ENCODE measurements around the gene CTU1.
"Not testable (repeated sequence)": the region's sequence is repeated elsewhere in the genome, so short reads cannot be mapped to it uniquely, and the experiment has no call there.

The CTU1 gene

DNA sequence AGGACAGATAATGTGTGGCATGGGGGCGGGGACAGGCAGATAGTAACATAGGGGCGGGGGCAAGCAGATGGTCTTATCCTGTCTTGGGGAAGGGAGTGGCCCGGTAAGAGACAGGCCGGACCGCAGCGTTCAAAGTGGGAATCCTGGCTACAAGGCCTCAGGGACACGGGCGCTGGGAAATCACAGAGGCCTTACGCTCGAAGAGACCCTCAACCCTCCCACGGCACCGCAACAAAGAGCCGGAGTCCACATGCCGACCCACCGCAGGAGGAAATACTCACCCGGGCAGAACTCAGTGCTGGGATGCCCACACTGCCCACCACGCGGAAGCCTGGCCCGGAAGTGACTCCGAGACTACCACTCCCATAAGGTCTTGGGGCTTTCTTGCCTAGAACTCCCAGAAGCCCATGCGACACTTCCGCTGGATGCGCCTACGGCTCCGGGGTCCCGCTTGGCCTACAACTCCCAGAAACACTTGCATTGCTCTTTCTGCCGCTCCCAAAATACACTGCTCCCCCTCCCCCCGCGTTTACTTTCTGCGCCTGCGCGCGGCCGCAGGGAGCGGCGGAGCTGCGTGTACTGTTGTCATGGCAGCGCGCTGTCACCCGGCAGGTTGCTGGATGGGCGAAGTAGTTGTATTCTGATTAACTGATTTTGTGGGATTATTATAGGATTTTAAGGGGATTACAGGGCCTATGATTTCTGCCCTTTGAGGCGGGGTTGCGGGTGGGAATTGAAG, at the start of gene CTU1:
Gene CTU1, minus strand, starts transcription at position 344 of the 739 bp plus-strand sequence. CDS start 3,840 bp downstream, outside the sequence.
- DNase-seq, result peak; percentile 99

DNA sequence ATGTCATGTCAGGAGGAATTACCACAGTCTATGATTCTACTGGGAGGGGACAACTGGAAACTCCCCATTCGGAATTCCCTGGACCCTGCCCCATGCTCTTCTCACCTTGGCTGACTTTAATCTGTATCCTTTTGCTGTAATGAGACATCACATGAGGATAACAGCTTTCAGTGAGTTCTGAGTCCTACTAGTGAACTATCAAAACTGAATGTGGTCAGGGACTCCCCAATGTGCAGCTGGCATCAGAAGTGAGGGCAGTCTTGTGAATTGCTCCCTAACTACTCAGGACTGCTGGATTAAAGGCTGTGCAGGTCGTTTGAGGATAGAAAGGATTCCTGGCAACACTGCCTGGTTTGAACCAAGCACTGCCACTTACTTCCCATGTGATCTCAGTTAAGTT, 49.1 kb upstream of the CTU1 start:
- no peak for DNase-seq

DNA sequence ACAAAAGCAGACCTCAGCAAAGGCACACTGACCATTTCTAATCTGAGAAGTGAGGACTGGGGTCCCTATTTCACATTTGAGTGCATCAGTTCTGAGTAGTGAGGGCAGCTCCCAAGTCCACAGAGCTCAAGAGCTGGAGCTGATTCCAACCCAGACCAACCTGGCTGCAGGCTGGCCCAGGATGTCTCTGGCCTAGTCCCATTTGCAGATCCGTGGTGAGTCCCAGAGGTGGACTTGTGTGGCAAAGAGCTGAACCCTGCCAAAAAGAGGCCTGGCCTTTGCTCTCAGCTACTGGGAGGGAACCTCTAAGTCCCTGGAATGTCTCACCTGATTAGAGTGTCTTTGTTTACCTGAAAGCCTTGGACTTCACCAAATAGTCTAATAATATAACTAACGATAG, 48.5 kb upstream of the CTU1 start:
- DNase-seq, result no peak

DNA sequence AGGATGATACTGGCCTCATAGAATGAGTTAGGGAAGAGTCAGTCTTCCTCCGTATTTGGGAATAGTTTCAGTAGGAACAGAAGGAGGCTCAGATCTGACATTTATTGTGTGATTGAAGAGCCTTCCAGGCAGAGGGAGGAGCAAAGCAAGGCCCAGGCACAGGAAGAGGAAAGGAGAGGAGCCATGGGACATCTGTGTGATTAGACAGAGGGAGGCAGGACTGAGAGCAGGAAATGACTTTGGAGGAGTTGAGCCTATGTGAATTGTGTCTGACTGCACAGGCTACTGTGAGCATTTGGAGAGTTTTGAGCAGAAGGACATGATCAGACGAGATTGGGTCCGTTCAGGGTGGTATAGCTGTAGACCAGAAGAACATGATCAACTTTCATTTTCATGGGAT, 42.4 kb upstream of the CTU1 start:
- DNase-seq, result no peak

DNA sequence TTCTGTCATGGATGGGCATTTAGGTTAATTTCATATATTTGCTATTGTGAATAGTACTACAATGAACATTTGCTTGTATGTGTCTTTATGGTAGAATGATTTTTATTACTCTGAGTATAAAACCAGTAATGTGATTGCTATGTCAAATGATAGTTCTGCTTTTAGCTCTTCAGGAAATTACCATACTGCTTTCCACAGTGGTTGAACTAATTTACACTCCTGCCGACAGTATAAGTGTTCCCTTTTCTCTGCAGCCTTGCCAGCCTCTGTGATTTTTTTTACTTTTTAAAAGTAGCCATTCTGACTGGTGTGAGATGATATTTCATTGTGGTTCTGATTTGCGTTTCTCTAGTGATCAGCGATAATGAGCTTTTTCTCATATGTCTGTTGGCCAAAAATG, 40.4 kb upstream of the CTU1 start:
- DNase-seq, result no peak

DNA sequence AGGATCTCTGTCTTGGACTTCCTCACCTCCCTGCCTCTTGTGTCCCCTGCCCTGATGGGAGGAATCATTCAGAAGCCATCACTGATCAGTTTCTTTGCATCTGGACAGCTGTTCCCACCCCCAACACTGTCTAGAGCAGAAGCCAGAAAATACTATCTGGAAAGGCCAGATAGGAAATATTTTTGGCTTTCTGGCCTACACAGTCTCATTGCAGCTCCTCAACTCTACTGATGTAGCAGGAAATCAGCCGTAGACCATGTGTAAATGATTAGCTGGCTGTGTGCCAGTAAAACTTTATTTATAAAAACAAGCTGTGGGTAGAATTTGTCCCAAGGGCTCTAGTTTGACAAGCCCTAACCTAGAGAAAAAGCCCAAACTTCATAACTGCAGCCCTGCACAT, 39.5 kb upstream of the CTU1 start:
- no peak for DNase-seq

DNA sequence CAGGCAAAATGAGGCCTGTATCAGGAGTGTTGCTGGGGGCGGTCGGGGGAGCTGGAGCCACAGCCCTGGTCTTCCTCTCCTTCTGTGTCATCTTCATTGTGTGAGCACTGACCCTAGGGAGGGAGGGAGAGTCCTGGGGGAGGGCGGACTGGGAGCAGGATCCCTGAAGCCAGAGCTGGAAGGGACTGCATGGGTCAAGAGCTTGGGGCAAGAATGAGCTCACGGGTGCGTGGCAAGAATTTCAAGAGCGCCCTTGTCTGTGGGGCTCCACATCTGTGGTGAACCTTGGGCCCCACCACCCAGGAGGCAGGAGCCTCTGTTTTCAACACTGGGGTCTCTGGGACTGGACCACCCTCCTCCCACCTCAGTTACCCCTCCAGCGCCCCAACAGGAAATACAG, 38.5 kb upstream of the CTU1 start:
- DNase-seq, result no peak

DNA sequence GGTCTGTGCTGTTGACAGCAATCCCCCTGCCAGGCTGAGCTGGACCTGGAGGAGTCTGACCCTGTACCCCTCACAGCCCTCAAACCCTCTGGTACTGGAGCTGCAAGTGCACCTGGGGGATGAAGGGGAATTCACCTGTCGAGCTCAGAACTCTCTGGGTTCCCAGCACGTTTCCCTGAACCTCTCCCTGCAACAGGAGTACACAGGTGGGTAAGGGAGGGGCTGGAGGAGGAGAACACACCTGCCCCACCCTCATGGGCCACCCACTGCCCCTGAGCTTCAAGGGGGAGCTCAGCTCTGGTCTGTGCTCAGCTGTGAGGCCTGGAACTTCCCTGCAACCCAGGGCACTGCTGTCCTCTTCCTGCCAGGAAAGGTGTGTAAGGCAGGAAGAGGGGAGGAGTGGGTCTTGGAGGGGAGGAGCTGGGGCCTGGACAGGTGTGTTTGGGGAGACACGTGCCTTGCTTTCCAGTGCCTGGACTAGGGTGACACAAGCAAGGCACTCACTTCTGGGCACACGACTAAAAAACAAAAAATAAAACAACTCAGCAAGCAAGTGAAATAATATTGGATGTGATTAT, 37.8 kb upstream of the CTU1 start:
- DNase-seq, result no peak

DNA sequence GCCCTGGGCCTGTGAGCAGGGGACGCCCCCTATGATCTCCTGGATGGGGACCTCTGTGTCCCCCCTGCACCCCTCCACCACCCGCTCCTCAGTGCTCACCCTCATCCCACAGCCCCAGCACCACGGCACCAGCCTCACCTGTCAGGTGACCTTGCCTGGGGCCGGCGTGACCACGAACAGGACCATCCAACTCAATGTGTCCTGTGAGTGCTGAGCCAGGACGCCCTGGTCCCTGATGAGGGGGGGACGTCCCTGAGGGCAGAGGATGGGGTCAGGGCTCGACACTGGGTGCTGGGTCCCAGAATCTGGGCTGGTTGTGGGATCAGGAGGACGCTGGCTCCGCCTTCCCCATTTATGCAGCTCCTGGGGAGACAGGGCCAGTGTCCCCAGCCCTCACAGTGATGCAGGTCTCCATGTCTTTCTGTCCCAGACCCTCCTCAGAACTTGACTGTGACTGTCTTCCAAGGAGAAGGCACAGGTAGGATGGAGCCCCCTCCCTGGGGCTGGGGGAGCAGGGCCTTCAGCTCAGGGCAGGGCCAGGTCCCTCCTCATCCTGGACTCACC, 36.4 kb upstream of the CTU1 start:
- DNase-seq, result no peak

DNA sequence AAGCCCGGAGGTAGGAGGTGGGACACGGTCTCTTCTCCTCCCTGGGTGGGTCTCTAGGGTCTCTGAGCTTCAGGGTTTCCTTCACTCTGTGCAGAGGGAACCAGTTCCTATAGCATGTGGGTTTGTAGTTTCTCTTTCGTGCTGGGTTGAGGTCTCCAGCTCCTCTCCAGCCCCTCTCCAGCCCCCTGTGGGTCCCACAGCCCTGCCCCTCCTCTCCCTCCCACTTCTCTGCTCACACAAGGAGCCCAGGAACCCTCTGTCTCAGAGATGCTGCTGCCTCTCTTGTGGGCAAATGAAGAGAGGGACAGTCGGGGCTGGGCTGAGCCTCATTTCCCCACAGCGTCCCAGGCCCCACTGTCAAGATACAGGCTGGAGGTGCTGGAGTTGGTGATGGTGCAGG, 35.3 kb upstream of the CTU1 start:
- DNase-seq, result no peak

DNA sequence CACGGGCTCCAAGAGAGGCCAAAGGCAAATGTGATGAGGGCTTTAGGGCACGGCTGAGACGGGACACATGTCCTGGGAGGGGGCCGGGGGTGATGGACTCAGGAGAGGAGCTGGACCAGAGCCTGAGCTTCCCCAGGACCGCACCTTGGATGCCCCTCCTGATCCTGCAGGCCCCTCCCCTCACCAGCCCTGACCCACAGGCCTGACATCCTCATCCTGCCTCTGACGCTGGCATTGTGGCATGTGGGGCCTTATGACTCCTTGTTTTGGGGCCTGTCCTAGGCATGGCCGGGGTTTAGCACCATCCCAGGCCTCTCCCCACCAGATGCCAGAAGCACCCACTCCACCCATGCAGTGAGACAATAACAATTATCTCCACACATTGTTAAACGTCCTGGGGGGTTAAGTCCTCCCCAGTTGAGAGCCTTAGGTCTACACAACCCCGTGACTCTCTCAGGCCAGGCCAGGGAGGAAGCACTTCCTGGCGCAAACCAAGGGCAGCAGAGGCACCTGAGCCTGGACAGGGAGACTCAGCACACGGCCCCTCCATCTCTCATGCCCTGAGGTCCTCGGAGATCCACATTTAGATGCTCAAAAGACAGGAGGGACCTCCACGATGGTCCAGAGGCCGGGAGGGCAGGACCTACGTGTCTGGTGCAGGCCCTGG, 34.7 kb upstream of the CTU1 start:
- DNase-seq, result not testable (repeated sequence)

DNA sequence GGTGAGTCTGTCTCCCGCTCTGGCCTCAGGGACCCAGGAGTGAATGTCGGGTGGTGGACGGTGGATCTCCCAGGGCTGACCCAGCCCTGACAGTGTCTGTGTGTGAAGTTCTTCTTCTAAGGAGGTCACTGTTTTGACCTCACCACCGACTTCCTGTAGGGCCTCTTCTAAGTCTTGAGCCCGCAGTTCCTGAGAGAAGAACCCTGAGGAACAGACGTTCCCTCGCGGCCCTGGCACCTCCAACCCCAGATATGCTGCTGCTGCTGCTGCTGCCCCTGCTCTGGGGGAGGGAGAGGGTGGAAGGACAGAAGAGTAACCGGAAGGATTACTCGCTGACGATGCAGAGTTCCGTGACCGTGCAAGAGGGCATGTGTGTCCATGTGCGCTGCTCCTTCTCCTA, 33.9 kb upstream of the CTU1 start, which contains the start of gene SIGLEC7:
Gene SIGLEC7, plus strand, starts transcription at position 183 of the 400 bp plus-strand sequence. Its CDS starts 69 bp downstream, at position 252.
- DNase-seq, result peak in 1 of 2 donors; percentile 18

DNA sequence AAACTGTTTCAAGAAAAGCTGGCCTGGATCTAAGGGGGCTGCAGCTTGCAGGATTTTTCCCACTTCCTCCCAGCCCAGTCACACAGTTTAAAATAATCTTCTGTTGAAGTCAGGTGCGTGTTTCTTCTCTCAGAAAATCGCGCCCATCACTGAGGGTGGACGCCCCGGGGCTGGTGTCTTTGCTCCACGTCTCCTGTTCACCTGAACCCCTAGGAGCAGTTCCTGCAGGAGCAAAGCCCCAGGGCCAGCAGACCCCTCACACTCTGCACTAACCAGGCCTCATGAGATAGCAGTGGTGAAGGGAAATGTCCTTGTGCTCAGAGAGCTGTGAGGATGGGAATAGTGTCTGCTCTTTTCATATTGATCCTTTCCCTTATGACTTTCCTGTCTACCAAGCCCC, 33.0 kb upstream of the CTU1 start:
- no peak for DNase-seq

DNA sequence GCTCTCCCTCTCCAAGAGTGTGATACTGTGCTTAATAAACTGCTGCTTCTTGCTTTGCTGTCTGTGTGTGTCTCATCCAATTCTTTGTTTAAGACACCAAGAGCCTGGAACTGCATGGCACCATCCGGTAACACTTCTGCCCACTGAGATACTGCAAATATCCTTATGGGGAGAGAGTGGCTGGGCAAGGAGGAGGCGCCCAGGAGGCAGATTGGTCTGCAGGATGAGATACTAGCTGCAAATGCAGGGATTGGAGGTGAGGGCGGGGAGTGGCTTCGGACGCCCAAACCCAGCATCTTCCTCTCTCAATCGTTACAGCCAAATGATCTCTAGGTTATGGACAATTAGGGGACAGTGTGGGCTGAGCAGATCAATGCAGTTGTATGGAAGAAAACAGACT, 32.2 kb upstream of the CTU1 start:
- no peak for DNase-seq

DNA sequence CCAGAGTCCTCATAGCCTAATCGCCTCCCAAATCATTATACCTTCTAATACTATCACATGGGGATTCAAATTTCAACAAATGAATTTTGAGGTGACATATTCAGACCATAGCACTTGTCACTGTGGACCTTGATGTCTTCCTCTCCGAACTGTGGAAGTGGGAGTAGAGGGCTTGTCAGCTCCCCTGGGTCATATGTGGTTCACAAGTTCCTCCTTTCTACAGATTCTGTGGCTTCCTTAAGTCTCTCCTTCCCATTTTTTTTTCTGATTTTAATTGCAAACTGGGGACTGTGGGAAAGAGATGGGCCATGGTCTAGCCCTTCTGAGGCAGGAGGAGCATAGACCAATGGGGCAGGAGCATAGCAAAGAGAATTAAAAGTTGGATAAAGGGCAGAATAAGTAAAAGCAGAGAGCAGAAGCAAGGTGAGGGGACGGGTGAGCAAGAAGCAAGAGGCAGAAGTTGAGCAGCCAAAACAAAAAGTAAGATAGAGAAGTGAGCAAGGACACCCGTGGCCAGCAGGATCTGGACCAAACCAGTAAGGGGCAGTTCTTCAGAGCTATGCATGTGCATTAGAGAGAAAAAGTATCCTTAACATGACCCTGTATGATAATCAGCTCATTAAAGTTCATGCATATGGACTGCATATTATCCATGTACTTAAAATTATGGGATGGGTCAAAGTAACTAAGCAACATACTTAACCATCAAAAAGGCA, 31.2 kb upstream of the CTU1 start:
- DNase-seq, result no peak

DNA sequence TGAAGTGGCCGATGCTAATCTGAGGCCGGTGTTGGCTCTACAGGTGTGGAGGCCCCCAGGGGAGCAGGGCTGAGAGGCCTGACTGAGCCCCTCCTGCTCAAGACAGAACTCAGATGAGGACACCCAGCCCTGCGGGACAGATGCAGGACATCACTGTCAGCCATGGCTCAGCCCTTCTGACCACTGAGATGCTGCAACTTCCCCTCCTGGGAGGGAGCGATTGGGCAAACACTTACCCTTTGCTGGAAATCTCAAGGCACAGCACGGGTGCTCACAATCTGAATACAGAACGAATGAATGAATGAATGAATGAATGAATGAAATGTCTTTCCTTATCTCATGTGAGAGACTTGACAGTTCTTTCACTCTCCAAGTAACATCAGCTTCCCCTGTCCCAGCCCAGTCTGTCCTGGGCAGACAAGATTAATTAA, 30.4 kb upstream of the CTU1 start:
- DNase-seq, result peak in 1 of 2 donors; percentile 38

DNA sequence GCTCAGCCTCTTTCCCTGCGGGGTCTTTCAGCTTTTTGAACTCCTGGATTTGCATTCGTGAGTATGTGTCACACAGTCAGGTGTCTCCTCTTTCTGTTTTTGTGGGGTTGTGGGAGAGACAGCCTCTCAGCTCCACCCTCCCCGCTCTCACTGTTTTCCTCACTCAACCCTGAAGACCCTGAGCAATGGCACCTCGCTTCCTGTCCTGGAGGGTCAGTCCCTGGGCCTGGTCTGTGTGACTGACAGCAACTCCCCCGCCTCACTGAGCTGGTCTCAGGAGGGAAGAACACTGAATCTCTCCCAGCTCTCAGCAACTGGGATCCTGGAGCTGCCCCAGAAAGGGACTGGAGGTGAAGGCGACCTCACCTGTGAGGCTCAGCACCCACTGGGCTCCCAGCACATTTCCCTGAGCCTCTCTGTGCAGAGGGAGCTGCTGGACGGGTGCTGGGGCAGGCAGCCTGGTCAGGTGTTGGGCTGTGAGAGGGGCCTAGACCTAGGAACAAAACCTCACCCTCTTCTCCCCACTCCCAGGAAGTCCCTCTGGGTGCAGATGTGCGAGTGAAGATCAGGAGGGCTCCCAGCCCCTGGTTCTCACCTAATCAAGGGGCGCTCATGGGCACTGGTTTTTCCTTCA, 29.7 kb upstream of the CTU1 start:
- no peak for DNase-seq

DNA sequence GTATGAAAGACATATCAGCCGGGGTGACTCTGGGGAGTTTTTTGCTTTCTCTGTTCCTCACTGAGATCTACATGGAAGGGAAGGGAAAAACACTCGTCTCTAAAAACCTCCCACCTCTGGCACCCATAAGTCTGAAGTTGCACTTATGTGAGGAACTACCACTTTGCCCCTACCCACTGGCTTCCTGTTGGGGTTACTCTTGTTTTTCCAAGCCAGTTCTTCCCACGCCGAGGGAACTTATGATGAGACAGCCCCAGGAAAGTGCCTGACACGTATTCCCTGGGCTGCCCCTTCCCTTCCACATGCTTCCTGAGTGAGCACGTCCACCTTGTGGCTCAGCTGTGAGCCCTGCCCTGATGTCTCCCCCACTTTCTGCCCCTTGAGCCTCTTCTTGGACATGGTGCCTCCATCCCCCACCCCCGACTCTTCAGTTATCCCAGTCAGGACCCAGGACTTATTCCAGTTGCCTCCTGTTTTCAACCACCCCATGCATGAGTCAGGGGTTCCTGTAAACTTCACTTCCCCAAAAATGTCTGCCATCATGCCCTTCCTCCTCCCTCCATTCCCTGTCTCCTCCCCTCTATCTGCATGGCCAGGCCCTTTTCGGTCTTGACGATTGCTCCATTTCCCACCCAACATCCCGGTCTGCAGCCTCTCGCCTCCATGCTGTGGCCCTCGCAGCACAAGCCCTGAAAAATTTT, 28.8 kb upstream of the CTU1 start:
- DNase-seq, result peak in 1 of 2 donors; percentile 52

DNA sequence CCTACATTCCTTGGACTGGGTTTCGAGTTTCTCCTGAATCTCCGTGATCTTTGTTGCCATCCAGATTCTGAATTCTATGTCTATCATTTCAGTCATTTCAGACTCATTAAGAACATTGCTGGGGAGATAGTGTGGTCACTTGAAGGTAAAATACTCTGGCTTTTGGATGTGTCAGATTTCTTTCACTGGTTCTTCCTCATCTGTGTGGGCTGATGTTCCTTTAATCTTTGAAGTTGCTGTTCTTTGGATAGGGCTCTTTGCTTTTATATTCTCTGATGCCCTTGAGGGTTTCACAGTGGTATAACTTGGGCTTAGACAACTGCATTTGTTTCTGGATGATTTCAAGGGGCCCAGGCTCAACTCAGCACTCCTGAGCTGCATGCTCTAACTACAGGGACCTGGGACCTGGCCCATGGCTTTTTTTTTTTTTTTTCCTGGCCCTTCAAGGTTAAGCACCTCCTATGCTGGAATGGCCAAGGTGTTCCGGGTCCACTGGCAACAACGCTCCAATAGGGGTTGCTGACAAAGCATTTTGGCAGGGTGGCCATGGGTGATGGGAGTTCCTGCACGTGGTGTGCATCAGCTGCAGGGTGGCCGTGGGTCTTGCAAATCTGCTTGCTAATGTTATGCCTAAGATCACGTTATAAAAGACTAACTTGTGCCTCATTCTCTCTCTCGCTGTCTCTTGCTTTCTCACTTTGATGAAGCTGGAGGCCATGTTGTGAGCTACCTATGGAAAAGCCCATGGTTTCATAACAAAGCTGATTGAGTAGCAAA, 28.0 kb upstream of the CTU1 start:
- no peak for DNase-seq

DNA sequence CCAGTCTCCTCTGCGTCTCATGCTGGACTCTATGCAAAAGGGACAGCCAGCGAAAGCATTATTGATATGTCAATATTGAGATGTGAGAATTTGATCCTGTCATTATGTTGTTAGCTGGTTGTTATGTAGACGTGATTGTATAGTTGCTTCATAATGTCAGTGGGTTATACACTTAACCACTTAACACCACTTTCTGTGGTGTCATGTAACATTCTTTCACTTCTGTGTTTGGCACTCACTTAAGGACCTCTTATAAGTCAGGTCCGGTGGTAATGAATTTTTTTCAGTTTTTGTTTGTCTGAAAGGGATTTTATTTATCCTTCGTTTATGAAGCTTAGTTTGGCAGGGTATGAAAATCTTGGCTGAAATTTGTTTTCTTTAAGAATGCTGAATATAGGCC, 26.8 kb upstream of the CTU1 start:
- DNase-seq, result no peak
